BLaER1 (cell line): ENCODE measurements around the gene C10orf71.
A peak's percentile ranks its signal among the peaks of the same experiment; 100 is the strongest.

Experiments
- H3K27ac ChIP-seq: shearing (Covaris generic); formaldehyde crosslinking; 2 replicates; pipeline ENCODE4 v1.8.1; 2022
- H3K27me3 ChIP-seq: shearing (Covaris generic); formaldehyde crosslinking; 2 replicates; pipeline ENCODE4 v1.8.1; 2022
- H3K36me3 ChIP-seq: shearing (Covaris generic); formaldehyde crosslinking; 2 replicates; pipeline ENCODE4 v1.8.1; 2022
- H3K4me1 ChIP-seq: shearing (Covaris generic); formaldehyde crosslinking; 2 replicates; pipeline ENCODE4 v1.8.1; 2022
- H3K4me2 ChIP-seq: shearing (Covaris generic); formaldehyde crosslinking; 2 replicates; pipeline ENCODE4 v1.8.1; 2022
- H3K4me3 ChIP-seq: shearing (Covaris generic); formaldehyde crosslinking; 2 replicates; pipeline ENCODE4 v1.8.1; 2022
- H3K9ac ChIP-seq: shearing (Covaris generic); formaldehyde crosslinking; 2 replicates; pipeline ENCODE4 v1.8.1; 2022
- H3K9me3 ChIP-seq: shearing (Covaris generic); formaldehyde crosslinking; 2 replicates; pipeline ENCODE4 v1.8.1; 2022
- H4K20me1 ChIP-seq: shearing (Covaris generic); formaldehyde crosslinking; 2 replicates; pipeline ENCODE4 v1.8.1; 2022
- Cebpa-rat ChIP-seq: shearing (Covaris generic); IDR thresholded peaks from 2 replicates; pipeline ENCODE4 v1.8.1; 2022

C10orf71 gene

DNA sequence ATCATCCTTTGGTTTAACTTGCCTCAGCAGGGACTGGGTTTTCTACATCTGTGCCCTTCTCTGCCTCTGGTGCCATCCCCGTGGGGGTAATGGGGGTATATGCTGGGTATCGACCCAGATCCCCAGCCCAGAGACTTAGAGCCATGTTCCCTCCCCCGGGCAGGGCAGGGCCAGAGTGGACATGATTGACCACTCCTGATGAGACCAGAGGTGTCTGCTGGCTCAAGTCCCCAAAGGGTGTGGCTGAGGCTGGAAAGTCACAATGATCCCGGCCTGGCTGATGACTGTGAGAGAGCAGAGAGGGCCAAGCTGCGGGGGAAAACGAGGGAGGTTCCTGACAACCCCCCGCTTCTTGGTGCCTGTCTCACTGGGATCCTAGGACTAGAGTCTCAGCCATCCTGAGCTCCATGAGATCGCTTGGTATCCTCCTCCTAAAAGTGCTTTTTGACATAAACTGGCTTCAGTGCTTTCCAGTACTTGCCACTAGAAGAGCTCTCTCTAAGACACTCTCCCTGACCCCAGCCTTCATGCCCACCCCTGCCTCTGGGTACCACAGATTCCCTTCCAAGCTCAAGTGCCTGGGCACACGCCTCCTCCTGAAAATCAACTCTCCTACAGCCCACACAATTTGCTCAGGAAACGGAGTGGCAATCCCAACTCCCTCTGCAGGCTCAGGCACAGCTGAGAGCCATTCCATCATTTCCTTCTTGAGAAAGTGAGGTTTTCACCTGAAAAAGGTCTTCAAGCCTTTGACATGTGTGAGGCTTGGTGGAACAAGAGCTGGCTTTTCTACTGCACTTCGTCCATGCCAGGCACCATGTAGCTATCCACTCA, 63.0 kb downstream of the C10orf71 start:
- no peaks in the 10 kb centered on the region for H4K20me1 ChIP-seq
- no peak for TF ChIP-seq Cebpa-rat
- H3K4me3 ChIP-seq, result no peak overlapping the region
- H3K4me2 ChIP-seq, result no peak overlapping the region
- no peak overlapping the region for H3K27ac ChIP-seq
- H3K9ac ChIP-seq, result no peak overlapping the region
- no peaks in the 10 kb centered on the region for H3K27me3 ChIP-seq
- peaks cover 41% of the 10 kb centered on the region for H3K4me1 ChIP-seq
- H3K9me3 ChIP-seq, result no peaks in the 10 kb centered on the region
- H3K36me3 ChIP-seq, result no peaks in the 10 kb centered on the region

GRCh38 chr10:49362596-49363260, 63.8 kb downstream of the C10orf71 start:
- Histone ChIP-seq H3K36me3 (no peaks in the 10 kb centered on the region), H3K9me3 (no peaks in the 10 kb centered on the region), H3K4me1 (peaks cover 44% of the 10 kb centered on the region), H3K27ac (no peak overlapping the region), H3K9ac (no peak overlapping the region), H3K4me2 (no peak overlapping the region), H4K20me1 (no peaks in the 10 kb centered on the region), H3K27me3 (no peaks in the 10 kb centered on the region), H3K4me3 (no peak overlapping the region)
- no peak for TF ChIP-seq Cebpa-rat

DNA sequence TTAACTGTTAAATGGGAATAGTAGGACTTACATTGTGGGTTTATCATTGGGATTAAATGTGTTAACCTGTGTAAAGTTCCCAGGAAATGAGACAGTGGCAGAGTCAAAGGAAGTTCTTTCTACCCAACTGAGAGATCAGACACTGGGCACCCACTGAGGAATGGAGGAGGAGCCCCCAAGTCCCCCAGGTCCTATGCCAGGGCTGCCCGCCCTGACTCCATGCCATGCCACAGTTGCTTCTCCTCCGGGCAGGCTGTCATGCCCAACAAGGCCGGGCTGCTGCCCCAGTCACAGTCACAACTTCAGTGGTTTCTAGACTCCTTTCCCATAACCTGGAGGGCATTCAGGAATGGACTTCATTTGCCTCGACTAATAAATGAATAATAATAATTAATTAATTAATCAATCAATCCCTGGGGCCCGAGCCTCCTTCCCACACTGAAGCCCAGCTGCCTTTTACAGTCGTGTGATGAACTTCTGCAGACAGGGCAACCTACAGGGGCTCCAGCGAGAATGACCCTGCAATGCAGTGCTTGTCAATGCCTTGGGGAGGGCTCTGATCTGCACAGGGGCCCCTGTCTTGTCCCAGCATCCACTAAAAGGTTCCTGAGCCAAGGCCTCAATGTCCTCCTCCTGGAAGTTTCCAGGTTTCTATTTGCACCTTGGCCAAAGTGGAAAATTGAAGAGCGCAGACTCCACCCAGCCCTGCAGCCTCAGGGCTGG, 64.5 kb downstream of the C10orf71 start:
- no peak overlapping the region for H3K27ac ChIP-seq
- H4K20me1 ChIP-seq, result no peaks in the 10 kb centered on the region
- no peak for TF ChIP-seq Cebpa-rat
- no peaks in the 10 kb centered on the region for H3K9me3 ChIP-seq
- H3K36me3 ChIP-seq, result no peaks in the 10 kb centered on the region
- no peaks in the 10 kb centered on the region for H3K27me3 ChIP-seq
- H3K4me3 ChIP-seq, result no peak overlapping the region
- peaks cover 52% of the 10 kb centered on the region for H3K4me1 ChIP-seq
- H3K4me2 ChIP-seq, result no peak overlapping the region
- no peak overlapping the region for H3K9ac ChIP-seq

- Histone ChIP-seq H3K4me3 (no peak overlapping the region), H4K20me1 (no peaks in the 10 kb centered on the region), H3K27ac (no peak overlapping the region), H3K4me2 (no peak overlapping the region), H3K27me3 (no peaks in the 10 kb centered on the region), H3K4me1 (peaks cover 58% of the 10 kb centered on the region), H3K9me3 (no peaks in the 10 kb centered on the region), H3K36me3 (no peaks in the 10 kb centered on the region), H3K9ac (no peak overlapping the region)
- TF ChIP-seq Cebpa-rat, result no peak
These were observed 65.1 kb downstream of the C10orf71 start for GRCh38 chr10:49364051-49364450.

GRCh38 chr10:49364747-49365146, 65.8 kb downstream of the C10orf71 start:
- TF ChIP-seq Cebpa-rat, result no peak
- Histone ChIP-seq H3K9me3 (no peaks in the 10 kb centered on the region), H3K4me2 (0 out of 2 replicates have a peak overlapping the region, but pooled peaks have one; percentile 61), H3K27me3 (no peaks in the 10 kb centered on the region), H3K27ac (no peak overlapping the region), H3K4me3 (no peak overlapping the region), H3K4me1 (peaks cover 55% of the 10 kb centered on the region), H3K9ac (no peak overlapping the region), H4K20me1 (no peaks in the 10 kb centered on the region), H3K36me3 (no peaks in the 10 kb centered on the region)

DNA sequence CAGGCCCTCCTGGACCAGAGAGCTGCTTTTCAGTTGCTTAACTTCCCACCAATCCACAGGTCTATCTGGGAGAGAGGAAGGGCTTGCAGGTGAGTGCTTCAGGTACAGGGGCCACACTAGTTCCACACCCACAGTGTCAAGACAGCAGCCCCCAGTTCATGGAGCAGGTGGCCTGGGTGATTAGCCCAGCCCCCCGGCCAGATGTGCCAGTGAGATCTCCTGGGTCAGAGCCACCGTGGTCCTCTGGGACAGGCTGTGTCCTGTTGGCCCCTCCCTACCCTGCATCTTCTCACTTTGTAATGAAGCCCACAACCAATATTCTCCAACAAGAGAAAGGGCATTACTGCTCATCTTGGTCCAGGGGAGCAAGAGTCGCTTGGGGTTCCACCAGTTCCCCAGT, 66.3 kb downstream of the C10orf71 start:
- H3K4me2 ChIP-seq, result peak overlapping the region; percentile 61
- no peak overlapping the region; the same call in 1 of the 2 replicates for H3K27ac ChIP-seq
- no peaks in the 10 kb centered on the region for H3K36me3 ChIP-seq
- no peaks in the 10 kb centered on the region for H3K27me3 ChIP-seq
- TF ChIP-seq Cebpa-rat, result no peak
- no peaks in the 10 kb centered on the region for H3K9me3 ChIP-seq
- H3K4me1 ChIP-seq, result peaks cover 50% of the 10 kb centered on the region
- no peak overlapping the region for H3K9ac ChIP-seq
- no peak overlapping the region for H3K4me3 ChIP-seq
- H4K20me1 ChIP-seq, result no peaks in the 10 kb centered on the region

DNA sequence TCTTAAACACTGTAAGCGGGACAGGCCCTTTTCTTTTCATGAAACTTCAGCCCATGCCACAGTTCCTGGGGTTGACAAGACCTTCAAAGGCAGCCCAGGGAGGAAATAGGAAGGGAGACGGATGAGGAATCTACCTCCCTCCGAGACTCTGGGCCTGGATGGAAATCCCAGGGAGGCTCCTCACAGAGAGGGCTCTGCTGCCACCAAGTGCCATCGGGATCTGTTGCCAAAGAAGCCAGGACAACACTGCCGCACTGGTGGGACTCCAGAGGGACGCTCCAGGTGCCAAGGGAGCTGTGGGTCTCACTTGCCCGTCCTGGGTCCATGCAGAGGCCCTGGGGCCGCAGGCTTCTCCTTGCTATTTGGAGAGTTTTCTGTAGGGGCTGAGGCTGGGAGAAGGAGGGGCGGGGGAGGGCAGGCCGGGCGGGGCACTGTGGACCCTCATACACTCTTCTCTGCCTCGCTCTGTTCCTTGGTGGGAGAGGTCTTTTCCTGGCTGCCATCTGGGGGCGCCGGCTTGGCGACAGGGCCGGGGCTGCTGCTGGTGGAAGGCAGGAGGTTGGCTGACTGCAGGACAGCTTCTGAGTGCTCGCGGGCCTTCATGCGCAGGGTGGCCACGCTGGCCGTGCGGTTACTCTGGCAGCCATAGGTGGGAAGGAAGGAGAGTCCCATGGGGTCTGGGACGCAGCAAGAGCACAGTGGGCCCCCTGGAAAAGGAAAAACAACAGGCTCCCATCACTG, 66.9 kb downstream of the C10orf71 start:
- Histone ChIP-seq H3K9ac (no peak overlapping the region), H3K36me3 (no peaks in the 10 kb centered on the region), H3K4me1 (peaks cover 44% of the 10 kb centered on the region), H4K20me1 (no peaks in the 10 kb centered on the region), H3K4me3 (no peak overlapping the region), H3K27ac (no peak overlapping the region; the same call in 1 of the 2 replicates), H3K27me3 (no peaks in the 10 kb centered on the region), H3K4me2 (peak overlapping the region; percentile 61), H3K9me3 (no peaks in the 10 kb centered on the region)
- TF ChIP-seq Cebpa-rat, result no peak

GRCh38 chr10:49366460-49366859, 67.5 kb downstream of the C10orf71 start:
- H3K4me1 ChIP-seq, result peaks cover 39% of the 10 kb centered on the region
- H3K36me3 ChIP-seq, result no peaks in the 10 kb centered on the region
- no peak overlapping the region for H3K9ac ChIP-seq
- no peaks in the 10 kb centered on the region for H3K27me3 ChIP-seq
- H3K4me3 ChIP-seq, result no peak overlapping the region
- H3K9me3 ChIP-seq, result no peaks in the 10 kb centered on the region
- H4K20me1 ChIP-seq, result no peaks in the 10 kb centered on the region
- peak overlapping the region; percentile 61 for H3K4me2 ChIP-seq
- no peak for TF ChIP-seq Cebpa-rat
- no peak overlapping the region for H3K27ac ChIP-seq

DNA sequence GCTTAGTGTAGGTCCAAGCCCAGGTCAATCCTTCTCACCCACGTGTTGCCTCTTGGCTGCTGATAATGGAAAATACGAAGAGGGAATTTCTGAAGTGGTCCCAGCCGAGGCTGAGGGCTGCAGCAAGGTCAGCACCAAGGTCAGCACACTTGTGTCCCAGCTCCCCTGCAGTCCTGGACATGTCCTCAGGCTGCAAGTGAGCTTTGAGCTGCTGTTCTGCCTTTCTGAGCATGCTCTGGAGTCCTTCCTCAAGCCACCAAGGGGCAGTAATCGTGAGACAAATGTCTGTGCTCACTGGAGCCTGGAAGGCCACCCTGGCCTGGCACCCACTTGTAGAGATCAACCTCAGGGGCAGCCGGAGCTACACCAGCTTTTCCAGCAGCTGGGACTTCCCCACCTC, 68.6 kb downstream of the C10orf71 start:
- H3K4me3 ChIP-seq, result no peak overlapping the region
- no peaks in the 10 kb centered on the region for H4K20me1 ChIP-seq
- peaks cover 39% of the 10 kb centered on the region for H3K4me1 ChIP-seq
- H3K9ac ChIP-seq, result no peak overlapping the region
- H3K9me3 ChIP-seq, result no peaks in the 10 kb centered on the region
- H3K27ac ChIP-seq, result no peak overlapping the region
- H3K36me3 ChIP-seq, result no peaks in the 10 kb centered on the region
- H3K4me2 ChIP-seq, result peak overlapping the region; percentile 71
- TF ChIP-seq Cebpa-rat, result no peak
- H3K27me3 ChIP-seq, result no peaks in the 10 kb centered on the region
